GM21786 (cell line): Measurements from ENCODE around the gene PBXIP1.
"Not testable (repeated sequence)": the region's sequence is repeated elsewhere in the genome, so short reads cannot be mapped to it uniquely, and the experiment has no call there.

Source experiments
- ATAC-seq: cut with Tn5 transposase; IDR thresholded peaks from one replicate; pipeline ENCODE4 v1.9.1; 2021; ENCODE audit not compliant: unreplicated experiment

Gene PBXIP1

GRCh38 chr1:154938604-154939399 lies 17.1 kb downstream of the PBXIP1 start:
- ATAC-seq, result no peak

- no peak for ATAC-seq
These were observed 17.9 kb downstream of the PBXIP1 start for GRCh38 chr1:154937988-154938386.

GRCh38 chr1:154937085-154937987 lies 18.6 kb downstream of the PBXIP1 start:
- ATAC-seq, result peak; percentile 44

GRCh38 chr1:154936555-154937084 lies 19.3 kb downstream of the PBXIP1 start, which contains the start of gene PMVK:
TSS of gene PMVK (minus strand) at chr1:154936719. CDS start at chr1:154936685, 34 bp downstream.
- peak; percentile 64 for ATAC-seq

GRCh38 chr1:154935749-154936554 lies 19.9 kb downstream of the PBXIP1 start:
- no peak for ATAC-seq

GRCh38 chr1:154934358-154934948 lies 21.4 kb downstream of the PBXIP1 start:
- no peak for ATAC-seq

GRCh38 chr1:154931940-154932487 lies 23.9 kb downstream of the PBXIP1 start:
- no peak for ATAC-seq

- ATAC-seq, result no peak
These were observed 29.7 kb downstream of the PBXIP1 start for GRCh38 chr1:154926201-154926600.

GRCh38 chr1:154925335-154926170 lies 30.3 kb downstream of the PBXIP1 start:
- ATAC-seq, result no peak

- ATAC-seq, result no peak
These were observed 32.2 kb downstream of the PBXIP1 start for GRCh38 chr1:154923695-154924094.

GRCh38 chr1:154913273-154913672 lies 42.6 kb downstream of the PBXIP1 start:
- ATAC-seq, result no peak

GRCh38 chr1:154912755-154913154 lies 43.1 kb downstream of the PBXIP1 start:
- ATAC-seq, result no peak

GRCh38 chr1:154911691-154912550 lies 44.0 kb downstream of the PBXIP1 start:
- no peak for ATAC-seq

- ATAC-seq, result no peak
These were observed 45.0 kb downstream of the PBXIP1 start for GRCh38 chr1:154910851-154911250.

GRCh38 chr1:154908937-154909336 lies 47.0 kb downstream of the PBXIP1 start:
- no peak for ATAC-seq

- not testable (repeated sequence) for ATAC-seq
These were observed 47.8 kb downstream of the PBXIP1 start for GRCh38 chr1:154908129-154908528.

- no peak for ATAC-seq
These were observed 49.2 kb downstream of the PBXIP1 start for GRCh38 chr1:154906621-154907081.

- no peak for ATAC-seq
These were observed 52.8 kb downstream of the PBXIP1 start for GRCh38 chr1:154902938-154903566.
